ENCODE data around the gene SBF2. TPM values are rescaled to one million over a fixed set of nuclear protein-coding genes. Genes with fewer than 3 reads are reported as not detected.

Gene SBF2
- total RNA-seq, 1 donor from 2014 or later, result 30.7 TPM

DNA sequence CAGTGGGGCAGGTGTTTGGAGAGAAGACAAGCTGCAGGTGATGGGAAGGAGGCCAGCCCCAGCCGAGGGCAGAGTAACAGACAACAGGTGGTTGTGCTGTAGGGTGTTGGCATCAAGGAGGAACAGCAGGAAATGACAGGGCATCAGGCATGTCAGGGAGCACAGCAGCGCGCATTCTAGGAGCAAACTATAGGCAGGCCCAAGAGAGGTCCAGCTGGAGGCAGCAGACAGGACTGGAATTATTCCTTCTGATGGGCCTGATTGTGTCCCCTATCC lies 24.4 kb upstream of the SBF2 start:
- Mint-ChIP-seq H3K27me3 (ENCODE audit: unreplicated experiment) (no peaks in the 10 kb centered on the region), H3K4me3 (ENCODE audit: unreplicated experiment) (no peak overlapping the region), H3K4me1 (ENCODE audit: low read depth, unreplicated experiment) (peaks cover 2% of the 10 kb centered on the region), H3K9me3 (ENCODE audit: unreplicated experiment) (no peaks in the 10 kb centered on the region), H3K27ac (ENCODE audit: unreplicated experiment) (no peak overlapping the region), H3K36me3 (ENCODE audit: unreplicated experiment) (no peaks in the 10 kb centered on the region)
- TF ChIP-seq, protein P1, sequence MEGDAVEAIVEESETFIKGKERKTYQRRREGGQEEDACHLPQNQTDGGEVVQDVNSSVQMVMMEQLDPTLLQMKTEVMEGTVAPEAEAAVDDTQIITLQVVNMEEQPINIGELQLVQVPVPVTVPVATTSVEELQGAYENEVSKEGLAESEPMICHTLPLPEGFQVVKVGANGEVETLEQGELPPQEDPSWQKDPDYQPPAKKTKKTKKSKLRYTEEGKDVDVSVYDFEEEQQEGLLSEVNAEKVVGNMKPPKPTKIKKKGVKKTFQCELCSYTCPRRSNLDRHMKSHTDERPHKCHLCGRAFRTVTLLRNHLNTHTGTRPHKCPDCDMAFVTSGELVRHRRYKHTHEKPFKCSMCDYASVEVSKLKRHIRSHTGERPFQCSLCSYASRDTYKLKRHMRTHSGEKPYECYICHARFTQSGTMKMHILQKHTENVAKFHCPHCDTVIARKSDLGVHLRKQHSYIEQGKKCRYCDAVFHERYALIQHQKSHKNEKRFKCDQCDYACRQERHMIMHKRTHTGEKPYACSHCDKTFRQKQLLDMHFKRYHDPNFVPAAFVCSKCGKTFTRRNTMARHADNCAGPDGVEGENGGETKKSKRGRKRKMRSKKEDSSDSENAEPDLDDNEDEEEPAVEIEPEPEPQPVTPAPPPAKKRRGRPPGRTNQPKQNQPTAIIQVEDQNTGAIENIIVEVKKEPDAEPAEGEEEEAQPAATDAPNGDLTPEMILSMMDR (IDR thresholded peaks at IDR 0.05; ENCODE audit: partially characterized antibody, unreplicated experiment), result no peak
- DNase-seq, result no peak

DNA sequence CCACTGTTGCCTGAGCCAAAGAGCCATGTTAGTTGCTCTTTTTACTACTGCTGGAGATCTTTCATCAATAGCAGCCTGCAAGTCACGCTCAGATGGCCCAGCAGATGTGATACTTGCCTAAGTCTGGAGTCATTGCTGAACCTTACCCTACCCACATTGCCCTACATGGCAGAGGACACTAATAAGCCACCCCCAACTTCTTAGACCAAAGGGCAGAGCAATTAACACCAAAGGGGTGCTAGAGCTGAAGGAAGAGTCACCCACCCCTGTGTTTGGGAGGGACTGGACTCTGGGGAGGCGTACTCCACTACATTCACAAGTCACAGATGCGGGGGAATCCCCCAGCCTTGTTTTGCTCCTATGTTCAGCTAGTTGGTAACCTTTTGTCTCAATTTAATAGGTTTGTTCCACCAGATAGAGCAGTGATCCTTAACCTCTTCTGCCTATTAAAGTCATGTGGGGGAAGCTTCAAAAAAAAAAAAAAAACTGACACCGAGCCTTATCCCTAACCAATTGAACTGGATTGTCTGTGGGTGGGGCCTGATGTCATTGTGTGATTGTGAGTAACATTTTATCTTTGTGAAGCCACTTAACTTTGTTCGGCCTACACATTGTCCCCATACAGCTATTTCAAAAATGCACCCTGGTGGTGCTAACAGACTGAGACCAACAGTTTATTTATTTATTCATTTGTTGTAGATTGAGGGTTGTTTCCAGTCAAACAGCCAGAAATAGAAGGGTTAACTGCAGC lies 23.9 kb upstream of the SBF2 start:
- Mint-ChIP-seq H3K27me3 (ENCODE audit: unreplicated experiment) (no peaks in the 10 kb centered on the region), H3K4me1 (ENCODE audit: low read depth, unreplicated experiment) (peaks cover 2% of the 10 kb centered on the region), H3K36me3 (ENCODE audit: unreplicated experiment) (no peaks in the 10 kb centered on the region), H3K9me3 (ENCODE audit: unreplicated experiment) (no peaks in the 10 kb centered on the region), H3K27ac (ENCODE audit: unreplicated experiment) (no peak overlapping the region), H3K4me3 (ENCODE audit: unreplicated experiment) (no peak overlapping the region)
- DNase-seq, result no peak
- TF ChIP-seq, protein P1 (IDR thresholded peaks at IDR 0.05; ENCODE audit: partially characterized antibody, unreplicated experiment), result no peak

DNA sequence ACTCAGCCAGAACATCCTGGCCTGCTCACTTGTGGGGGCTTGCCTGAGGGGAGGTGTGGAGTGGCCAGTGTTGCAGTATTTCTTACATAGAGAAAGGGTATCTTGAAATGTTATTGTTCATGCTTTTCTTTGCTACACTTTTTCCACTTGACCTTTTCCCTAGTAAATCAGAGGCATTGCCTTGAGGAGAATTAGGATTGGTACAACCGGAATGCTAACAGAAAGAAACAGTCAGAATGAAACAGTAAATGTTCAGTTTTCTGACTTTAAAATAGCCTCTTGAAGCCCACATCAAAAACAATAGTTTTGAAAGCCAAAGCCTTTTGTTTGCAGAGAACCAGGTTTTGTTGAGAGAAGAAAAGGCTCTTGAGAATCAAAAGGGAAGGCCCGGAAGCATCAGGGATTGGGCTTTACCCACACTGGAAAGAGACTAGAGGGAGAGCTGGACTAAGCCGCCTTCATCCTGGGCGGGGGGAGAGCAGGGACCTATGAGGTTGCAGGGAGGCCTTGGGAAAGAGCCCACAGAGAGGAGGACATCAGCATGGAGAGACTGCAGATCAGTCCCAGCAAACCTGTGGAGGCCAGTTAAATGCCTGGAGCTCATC lies 23.2 kb upstream of the SBF2 start:
- Mint-ChIP-seq H3K36me3 (ENCODE audit: unreplicated experiment) (no peaks in the 10 kb centered on the region), H3K4me3 (ENCODE audit: unreplicated experiment) (no peak overlapping the region), H3K4me1 (ENCODE audit: low read depth, unreplicated experiment) (peaks cover 2% of the 10 kb centered on the region), H3K27me3 (ENCODE audit: unreplicated experiment) (no peaks in the 10 kb centered on the region), H3K9me3 (ENCODE audit: unreplicated experiment) (no peaks in the 10 kb centered on the region), H3K27ac (ENCODE audit: unreplicated experiment) (no peak overlapping the region)
- no peak for DNase-seq
- TF ChIP-seq, protein P1 (IDR thresholded peaks at IDR 0.05; ENCODE audit: partially characterized antibody, unreplicated experiment), result no peak

DNA sequence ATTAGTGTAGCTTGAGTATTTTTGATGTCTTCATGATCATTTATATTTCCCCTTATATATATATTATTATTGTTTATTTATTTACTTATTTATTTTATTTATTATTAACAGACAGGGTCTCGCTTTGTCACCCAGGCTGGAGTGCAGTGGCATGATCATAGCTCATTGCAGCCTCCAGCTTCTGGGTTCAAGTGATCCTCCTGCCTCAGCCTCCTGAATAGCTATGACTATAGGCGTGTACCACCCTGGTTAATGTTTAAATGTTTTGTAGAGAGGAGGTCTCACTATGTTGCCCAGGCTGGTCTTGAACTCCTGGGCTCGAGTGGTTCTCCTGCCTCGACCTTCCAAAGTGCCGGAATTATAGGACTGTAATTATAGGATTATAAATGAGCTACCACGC lies 21.1 kb upstream of the SBF2 start:
- Mint-ChIP-seq H3K27ac (ENCODE audit: unreplicated experiment) (no peak overlapping the region), H3K4me1 (ENCODE audit: low read depth, unreplicated experiment) (peaks cover 2% of the 10 kb centered on the region), H3K4me3 (ENCODE audit: unreplicated experiment) (no peak overlapping the region), H3K36me3 (ENCODE audit: unreplicated experiment) (no peaks in the 10 kb centered on the region), H3K27me3 (ENCODE audit: unreplicated experiment) (no peaks in the 10 kb centered on the region), H3K9me3 (ENCODE audit: unreplicated experiment) (no peaks in the 10 kb centered on the region)
- DNase-seq, result no peak
- TF ChIP-seq, protein P1 (IDR thresholded peaks at IDR 0.05; ENCODE audit: partially characterized antibody, unreplicated experiment), result no peak

All from glutamatergic neuron (in vitro differentiated cells).